SK-N-MC (cell line): ENCODE measurements around the gene EPB41L3.

Source experiments
- DNase-seq: peaks from one replicate; pipeline ENCODE4 v3.0.0-alpha.2; 2011; ENCODE audit warnings: low read depth, low spot score
- H3K27ac ChIP-seq: fragments of 200-600 bp; sonication (generic); 2 replicates; pipeline ENCODE4 v1.5.1; 2016; ENCODE audit warnings: mixed run types
- H3K36me3 ChIP-seq: fragments of 200-600 bp; sonication (generic); 2 replicates; pipeline ENCODE4 v1.6.1; 2017; ENCODE audit warnings: antibody characterized with exemption, low read length, mixed read lengths; ENCODE audit not compliant: insufficient read depth
- H3K4me3 ChIP-seq: fragments of 200-600 bp; sonication (generic); 2 replicates; pipeline ENCODE4 v1.5.1; 2016
- H3K9ac ChIP-seq: fragments of 200-600 bp; sonication (generic); 2 replicates; pipeline ENCODE4 v1.8.0; 2017; ENCODE audit warnings: mixed run types, mixed read lengths; ENCODE audit not compliant: insufficient read length
- H3K9me3 ChIP-seq: fragments of 200-600 bp; sonication (generic); 2 replicates; pipeline ENCODE4 v1.6.1; 2017; ENCODE audit warnings: low read depth, mild to moderate bottlenecking, antibody characterized with exemption, low read length, moderate library complexity, mixed read lengths
- EZH2 ChIP-seq: fragments of 200-600 bp; sonication (generic); IDR thresholded peaks from one replicate; pipeline ENCODE4 v1.6.1; 2017; ENCODE audit warnings: antibody characterized with exemption
- FOXP2 ChIP-seq: optimal IDR thresholded peaks from 2 replicates; pipeline ENCODE3; 2011; ENCODE audit warnings: mild to moderate bottlenecking, moderate library complexity; ENCODE audit not compliant: insufficient read depth; ENCODE audit errors: extremely low read length, control extremely low read depth
- POLR2AphosphoS5 ChIP-seq: IDR thresholded peaks from 2 replicates; pipeline ENCODE4 v1.6.1; 2012; ENCODE audit warnings: mild to moderate bottlenecking, low read depth, low read length, borderline replicate concordance

The EPB41L3 gene

GRCh38 chr18:5568416-5568815, 24.6 kb upstream of the EPB41L3 start:
- DNase-seq: no peak
- Histone ChIP-seq H3K9ac (no peak overlapping the region), H3K4me3 (no peak overlapping the region), H3K9me3 (no peaks in the 10 kb centered on the region), H3K36me3 (no peaks in the 10 kb centered on the region), H3K27ac (no peak overlapping the region)
- no peak for TF ChIP-seq FOXP2
- TF ChIP-seq EZH2: no peak
- TF ChIP-seq POLR2AphosphoS5: no peak

- TF ChIP-seq POLR2AphosphoS5 (no peak), EZH2 (no peak), FOXP2 (no peak)
- no peak overlapping the region for H3K4me3 ChIP-seq
- H3K36me3 ChIP-seq: no peaks in the 10 kb centered on the region
- no peak overlapping the region for H3K9ac ChIP-seq
- no peak for DNase-seq
- no peak overlapping the region for H3K27ac ChIP-seq
- H3K9me3 ChIP-seq: no peaks in the 10 kb centered on the region
Observed at GRCh38 chr18:5558851-5559250, 15.1 kb upstream of the EPB41L3 start.

GRCh38 chr18:5556310-5556974, 12.6 kb upstream of the EPB41L3 start:
- DNase-seq: no peak
- TF ChIP-seq EZH2 (no peak), POLR2AphosphoS5 (no peak), FOXP2 (no peak)
- no peak overlapping the region for H3K9ac ChIP-seq
- no peaks in the 10 kb centered on the region for H3K36me3 ChIP-seq
- no peak overlapping the region for H3K4me3 ChIP-seq
- no peak overlapping the region for H3K27ac ChIP-seq
- no peaks in the 10 kb centered on the region for H3K9me3 ChIP-seq

GRCh38 chr18:5554629-5555028, 10.8 kb upstream of the EPB41L3 start:
- Histone ChIP-seq H3K4me3 (no peak overlapping the region), H3K9me3 (no peaks in the 10 kb centered on the region), H3K36me3 (no peaks in the 10 kb centered on the region), H3K9ac (no peak overlapping the region), H3K27ac (no peak overlapping the region)
- TF ChIP-seq EZH2 (no peak), POLR2AphosphoS5 (no peak), FOXP2 (no peak)
- DNase-seq: no peak

- Histone ChIP-seq H3K4me3 (no peak overlapping the region), H3K27ac (no peak overlapping the region), H3K9me3 (no peaks in the 10 kb centered on the region), H3K9ac (no peak overlapping the region), H3K36me3 (no peaks in the 10 kb centered on the region)
- TF ChIP-seq EZH2: no peak
- no peak for TF ChIP-seq FOXP2
- no peak for TF ChIP-seq POLR2AphosphoS5
- DNase-seq: peak; percentile 6
Observed at GRCh38 chr18:5546660-5547059, 2.9 kb upstream of the EPB41L3 start.

GRCh38 chr18:5543036-5543680, 639 bp downstream of the EPB41L3 start:
- TF ChIP-seq POLR2AphosphoS5: no peak
- no peak for TF ChIP-seq FOXP2
- no peak for TF ChIP-seq EZH2
- DNase-seq: no peak
- peak overlapping the region; percentile 2 for H3K9ac ChIP-seq
- no peaks in the 10 kb centered on the region for H3K36me3 ChIP-seq
- peak overlapping the region; percentile 62; the same call in 1 of the 2 replicates for H3K27ac ChIP-seq
- no peaks in the 10 kb centered on the region for H3K9me3 ChIP-seq
- H3K4me3 ChIP-seq: peak overlapping the region; percentile 75

GRCh38 chr18:5542515-5543035, 1.2 kb downstream of the EPB41L3 start:
- no peaks in the 10 kb centered on the region for H3K9me3 ChIP-seq
- peak overlapping the region; percentile 2 for H3K9ac ChIP-seq
- peak overlapping the region; percentile 75 for H3K4me3 ChIP-seq
- H3K36me3 ChIP-seq: no peaks in the 10 kb centered on the region
- DNase-seq: no peak
- peak overlapping the region; percentile 62 for H3K27ac ChIP-seq
- TF ChIP-seq FOXP2 (no peak), EZH2 (no peak), POLR2AphosphoS5 (no peak)

GRCh38 chr18:5541644-5542043, 2.2 kb downstream of the EPB41L3 start:
- DNase-seq: no peak
- Histone ChIP-seq H3K36me3 (no peaks in the 10 kb centered on the region), H3K9ac (no peak overlapping the region), H3K4me3 (peak overlapping the region; percentile 75), H3K9me3 (no peaks in the 10 kb centered on the region), H3K27ac (peak overlapping the region; percentile 62)
- no peak for TF ChIP-seq EZH2
- TF ChIP-seq POLR2AphosphoS5: no peak
- TF ChIP-seq FOXP2: no peak

- no peak for TF ChIP-seq EZH2
- TF ChIP-seq FOXP2: no peak
- TF ChIP-seq POLR2AphosphoS5: no peak
- Histone ChIP-seq H3K36me3 (no peaks in the 10 kb centered on the region), H3K4me3 (no peak overlapping the region), H3K27ac (no peak overlapping the region), H3K9me3 (no peaks in the 10 kb centered on the region), H3K9ac (no peak overlapping the region)
- no peak for DNase-seq
Observed at GRCh38 chr18:5539391-5539790, 4.4 kb downstream of the EPB41L3 start.
